CD4-positive, alpha-beta T cell treated with Interleukin-12 subunit alpha and Interleukin-12 subunit beta, for 1 hour (primary cell): ENCODE data around the gene CTIF.
"Not testable (repeated sequence)": the region's sequence is repeated elsewhere in the genome, so short reads cannot be mapped to it uniquely, and the experiment has no call there.

ENCODE experiments used
- DNase-seq: peaks from one replicate; pipeline ENCODE4 v3.0.0-alpha.2; 2020

Gene CTIF

DNA sequence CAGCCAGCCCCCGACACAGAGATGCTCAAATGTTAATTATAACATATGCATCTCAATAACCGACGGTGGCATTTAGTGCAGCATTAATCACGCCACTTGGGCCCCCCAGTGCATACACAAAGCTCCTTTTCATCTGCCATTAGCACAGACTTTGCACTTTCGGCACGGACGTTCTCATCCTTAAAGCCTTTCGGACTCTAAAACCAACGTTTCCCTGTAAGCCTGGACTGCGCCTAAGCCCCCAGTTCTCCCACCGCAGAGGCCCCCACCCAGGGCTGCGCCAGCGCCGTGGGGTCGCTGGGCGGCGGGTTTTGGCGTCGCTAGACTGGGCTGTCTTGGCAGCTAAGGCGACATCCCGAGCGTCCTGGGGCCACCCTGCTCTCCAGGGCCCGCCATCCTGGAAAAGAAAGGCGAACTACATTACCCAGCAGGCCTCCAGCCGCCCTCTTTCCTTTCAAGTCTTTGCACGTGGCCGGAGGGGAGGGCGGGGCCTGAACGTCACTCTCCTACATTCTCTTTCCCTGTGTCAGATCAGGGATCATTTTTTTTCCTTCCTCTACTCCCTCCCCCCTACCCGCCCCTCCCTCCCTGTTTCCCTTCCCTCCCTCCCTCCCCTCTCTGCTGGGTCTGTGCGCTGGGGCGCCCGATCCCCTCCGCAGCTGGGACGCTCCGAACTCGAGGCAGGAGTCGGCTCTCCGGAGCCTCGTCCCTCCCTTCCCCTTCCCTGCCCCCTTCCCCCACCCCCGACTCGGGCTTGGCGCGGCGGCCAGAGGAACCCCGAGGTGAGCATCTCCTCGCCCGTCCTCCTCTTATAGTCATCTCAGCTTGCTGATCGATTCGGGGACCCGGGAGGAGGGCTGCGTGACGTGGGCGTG is at the start of gene CTIF:
TSS of gene CTIF (plus strand) at position 501 of the 875 bp plus-strand sequence. CDS start 80,535 bp downstream, outside the sequence.
- DNase-seq: peak; percentile 69

DNA sequence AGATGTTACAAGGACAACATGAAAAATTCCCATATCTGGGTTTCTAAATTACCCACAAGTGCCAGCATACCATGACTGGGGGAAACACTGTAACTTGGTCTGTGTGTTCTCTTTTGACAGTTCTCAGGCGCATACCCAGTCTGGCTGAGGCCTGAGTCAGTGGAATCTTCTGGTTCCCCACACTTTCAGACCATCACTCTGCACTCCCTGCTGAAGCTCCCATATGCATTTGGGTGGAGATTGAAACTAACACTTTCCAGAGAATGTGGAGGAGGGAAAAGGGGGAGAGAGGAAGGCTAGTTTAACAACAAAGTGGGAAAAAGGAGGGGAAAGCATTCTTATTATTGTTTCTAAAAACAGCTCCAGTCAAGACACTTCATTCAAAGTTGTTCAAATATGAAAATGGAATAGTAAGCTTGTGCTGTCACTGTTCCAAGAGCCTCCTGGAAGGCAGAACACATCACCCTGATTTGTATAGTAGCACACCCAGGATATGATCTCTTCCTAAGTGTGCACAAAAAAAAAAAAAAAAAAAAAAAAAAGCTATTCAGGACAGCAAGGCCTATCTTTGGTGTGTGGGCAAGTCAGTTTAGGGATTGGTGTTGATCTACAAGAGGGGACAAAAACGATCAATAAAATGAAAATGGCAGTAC is 48.1 kb upstream of the CTIF start:
- DNase-seq: no peak

DNA sequence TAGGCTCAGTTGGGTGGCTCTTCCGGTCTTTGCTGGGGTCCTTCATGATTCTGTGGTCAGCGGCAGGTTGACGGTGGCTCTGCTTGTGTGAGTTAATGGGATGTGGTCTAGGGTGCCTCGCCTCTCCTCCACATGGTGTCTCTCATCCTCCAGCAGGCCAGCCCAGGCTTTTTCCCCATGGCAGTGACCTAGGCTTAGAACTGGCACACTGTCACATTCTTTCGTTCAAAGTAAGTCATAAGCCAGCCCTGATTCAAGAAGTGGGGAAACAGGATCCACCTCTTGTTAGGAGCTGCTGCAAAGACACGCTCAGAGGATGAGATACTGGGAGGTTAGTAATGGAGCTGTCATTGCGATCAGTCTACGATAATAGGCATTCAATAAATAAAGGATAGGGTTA is 46.0 kb upstream of the CTIF start:
- no peak for DNase-seq

DNA sequence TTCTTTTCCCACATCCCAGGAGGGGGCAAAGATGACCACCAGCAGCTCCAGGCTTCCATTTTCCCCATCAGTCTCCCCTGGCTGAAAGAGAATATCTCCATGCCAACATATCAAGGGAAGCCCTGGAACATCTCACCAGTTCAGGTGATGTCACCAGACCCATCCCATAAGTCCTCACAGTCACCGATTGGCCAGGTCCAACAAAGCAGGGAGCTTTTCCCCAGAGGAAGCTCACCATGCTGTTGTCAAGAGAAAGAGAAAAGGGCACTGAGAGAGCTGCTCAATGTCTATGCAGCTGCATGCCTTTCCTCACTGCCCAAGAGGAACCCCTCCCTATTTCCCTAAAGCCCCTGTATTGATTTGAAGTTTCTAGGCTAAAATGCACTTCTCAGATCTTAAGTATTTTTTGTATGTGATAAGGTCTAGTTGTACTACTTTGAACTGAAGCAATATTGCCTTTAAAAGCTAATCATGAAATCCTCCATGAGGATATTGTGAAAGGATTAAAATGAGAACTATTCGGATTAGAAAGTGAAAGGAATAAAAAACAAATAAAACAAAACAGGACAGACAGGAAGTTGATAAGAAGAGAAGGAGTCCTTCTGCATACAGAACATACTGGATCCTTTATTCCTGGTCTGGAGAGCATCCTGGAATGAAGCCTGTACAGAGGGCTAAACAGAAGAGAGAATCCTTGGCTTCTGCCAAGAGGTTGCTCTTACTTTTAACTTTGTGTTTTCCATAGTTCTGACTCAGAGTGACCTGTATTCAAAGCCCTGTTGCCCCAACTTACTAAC is 45.2 kb upstream of the CTIF start:
- no peak for DNase-seq

DNA sequence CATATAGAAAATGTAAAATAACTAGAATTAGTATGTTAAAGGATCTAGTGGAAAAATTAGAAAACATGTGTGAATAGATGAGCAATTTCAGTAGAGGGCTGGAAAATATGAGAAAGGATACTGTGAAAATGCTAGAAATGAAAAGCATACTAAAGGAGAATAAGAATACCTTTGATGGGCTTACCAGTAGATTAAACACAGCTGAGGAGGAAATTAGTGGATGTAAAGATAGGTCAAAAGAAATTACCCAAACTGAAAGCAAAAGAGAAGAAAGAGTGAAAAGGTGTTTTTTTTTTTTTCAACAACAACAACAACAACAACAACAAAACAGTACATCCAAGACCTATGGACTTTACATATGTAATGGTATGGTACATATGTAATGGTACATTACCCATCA is 41.0 kb upstream of the CTIF start:
- DNase-seq: no peak

DNA sequence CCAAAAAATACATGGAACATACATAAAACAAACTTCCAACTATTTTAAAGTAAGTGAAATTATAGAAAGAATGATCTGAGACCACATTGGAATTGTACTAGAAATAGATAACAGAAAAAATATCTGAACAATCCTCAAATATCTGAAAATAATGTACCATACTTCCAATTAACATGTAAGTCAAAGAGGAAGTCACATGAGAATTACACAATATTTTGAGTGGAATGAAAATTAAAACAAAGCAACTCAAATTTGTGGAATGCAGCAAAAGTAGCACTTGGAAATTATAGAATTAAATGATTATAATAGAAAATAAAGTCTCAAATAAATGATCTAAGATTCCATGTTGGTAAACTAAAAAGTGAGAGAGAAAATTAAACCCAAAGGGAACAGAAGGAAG is 38.3 kb upstream of the CTIF start:
- DNase-seq: no peak

DNA sequence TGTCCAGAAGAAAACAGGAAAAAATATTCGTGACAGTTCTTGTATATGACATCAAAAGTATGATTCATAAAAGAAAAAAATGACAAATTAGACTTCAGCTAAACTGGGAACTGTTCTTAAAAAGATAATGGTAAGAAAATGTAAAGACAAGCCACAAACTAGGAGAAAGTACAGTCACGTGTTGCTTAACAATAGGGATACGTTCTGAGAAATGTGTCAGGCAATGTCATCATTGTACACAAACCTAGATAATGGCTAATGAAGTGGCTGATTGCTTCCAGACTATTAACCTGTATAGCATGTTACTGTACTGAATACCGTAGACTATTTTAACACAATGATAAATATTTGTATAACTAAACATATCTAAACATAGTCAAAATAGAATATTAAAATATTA is 35.9 kb upstream of the CTIF start:
- DNase-seq: no peak

DNA sequence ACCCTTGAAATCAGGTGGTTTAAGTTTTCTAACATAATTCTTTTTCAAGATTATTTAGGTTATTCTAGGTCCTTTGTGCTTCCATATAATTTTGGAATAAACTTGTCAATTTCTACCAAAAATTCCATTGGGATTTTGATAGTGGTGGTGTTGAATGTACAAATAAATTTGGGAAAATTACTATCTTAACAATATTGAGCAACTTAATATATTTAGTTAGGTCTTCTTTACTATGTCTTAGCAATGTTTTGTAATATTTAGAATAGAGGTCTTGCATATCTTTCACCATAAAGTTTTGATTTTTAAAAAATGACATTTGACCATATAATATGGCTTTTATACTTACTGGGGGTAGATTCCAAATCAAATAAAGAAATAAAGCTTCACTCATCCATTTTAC is 34.0 kb upstream of the CTIF start:
- no peak for DNase-seq

DNA sequence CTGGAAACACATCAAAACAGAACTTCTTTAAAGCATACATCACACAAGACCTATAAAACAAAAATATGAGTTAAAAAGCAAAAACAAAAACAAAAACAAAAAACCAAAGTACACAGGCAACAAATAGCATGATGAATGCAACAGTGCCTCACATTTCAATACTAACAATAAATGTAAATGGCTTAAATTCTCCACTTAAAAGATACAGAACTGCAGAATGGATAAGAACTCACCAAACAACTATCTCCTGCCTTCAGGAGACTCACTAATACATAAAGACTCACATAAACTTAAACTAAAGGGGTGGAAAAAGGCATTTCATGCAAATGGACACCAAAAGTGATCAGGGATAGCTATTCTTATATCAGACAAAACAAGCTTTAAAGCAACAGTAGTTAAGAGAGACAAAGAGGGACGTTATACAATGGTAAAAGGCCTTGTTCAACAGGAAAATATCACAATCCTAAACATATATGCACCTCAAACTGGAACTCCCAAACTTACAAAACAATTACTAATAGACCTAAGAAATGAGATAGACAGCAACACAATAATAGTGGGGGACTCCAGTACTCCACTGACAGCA is 31.8 kb upstream of the CTIF start:
- not testable (repeated sequence) for DNase-seq

DNA sequence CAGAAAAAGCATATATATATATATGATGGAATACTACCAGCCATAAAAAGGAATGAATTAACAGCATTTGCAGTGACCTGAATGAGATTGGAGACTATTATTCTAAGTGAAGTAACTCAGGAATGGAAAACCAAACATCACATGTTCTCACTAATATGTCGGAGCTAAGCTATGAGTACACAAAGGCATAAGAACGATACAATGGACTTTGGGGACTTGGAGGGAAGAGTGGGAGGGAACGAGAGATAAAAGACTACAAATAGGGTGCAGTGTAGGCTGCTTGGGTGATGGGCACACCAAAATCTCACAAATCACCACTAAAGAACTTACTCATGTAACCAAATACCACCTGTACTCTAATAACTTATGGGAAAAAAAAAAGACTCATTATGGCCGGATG is 26.3 kb upstream of the CTIF start:
- DNase-seq: not testable (repeated sequence)

DNA sequence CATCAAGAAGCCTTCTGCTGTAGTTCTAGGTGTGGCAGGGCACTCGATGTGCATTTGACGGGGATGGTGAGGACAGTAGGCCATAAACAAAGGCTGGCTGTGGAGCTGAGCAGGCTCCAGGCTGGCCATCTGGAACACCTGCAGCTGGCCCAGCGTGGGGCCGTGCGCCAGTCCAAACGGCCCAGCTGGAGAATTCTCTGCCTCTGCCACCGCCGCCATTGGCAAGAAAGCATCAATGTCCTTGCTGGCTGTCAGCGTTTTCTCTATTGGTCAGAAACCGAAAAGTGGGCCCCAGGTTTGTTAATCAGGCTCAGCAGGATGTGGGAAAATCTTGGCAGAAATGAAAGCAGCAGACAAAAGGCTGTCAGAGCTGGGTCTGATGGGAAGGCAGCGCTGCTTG is 24.0 kb upstream of the CTIF start:
- DNase-seq: no peak

DNA sequence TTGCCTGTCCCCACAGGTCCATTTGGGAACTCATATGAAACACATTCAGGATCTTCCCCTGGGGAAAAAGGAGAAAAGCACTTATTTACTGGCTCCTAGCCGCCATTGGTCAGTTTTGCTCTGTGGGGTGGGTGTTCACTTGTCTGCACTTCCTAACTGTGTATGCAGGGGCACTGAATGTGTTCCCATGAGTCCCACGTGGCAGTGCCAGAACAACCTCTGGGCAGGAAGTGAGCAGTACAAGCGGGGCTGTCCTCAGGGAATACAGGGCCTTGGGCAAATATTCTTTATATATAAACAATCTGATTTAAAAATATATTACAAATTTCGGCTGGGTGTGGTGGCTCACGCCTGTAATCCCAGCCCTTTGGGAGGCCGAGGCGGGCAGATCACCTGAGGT is 21.8 kb upstream of the CTIF start:
- no peak for DNase-seq

DNA sequence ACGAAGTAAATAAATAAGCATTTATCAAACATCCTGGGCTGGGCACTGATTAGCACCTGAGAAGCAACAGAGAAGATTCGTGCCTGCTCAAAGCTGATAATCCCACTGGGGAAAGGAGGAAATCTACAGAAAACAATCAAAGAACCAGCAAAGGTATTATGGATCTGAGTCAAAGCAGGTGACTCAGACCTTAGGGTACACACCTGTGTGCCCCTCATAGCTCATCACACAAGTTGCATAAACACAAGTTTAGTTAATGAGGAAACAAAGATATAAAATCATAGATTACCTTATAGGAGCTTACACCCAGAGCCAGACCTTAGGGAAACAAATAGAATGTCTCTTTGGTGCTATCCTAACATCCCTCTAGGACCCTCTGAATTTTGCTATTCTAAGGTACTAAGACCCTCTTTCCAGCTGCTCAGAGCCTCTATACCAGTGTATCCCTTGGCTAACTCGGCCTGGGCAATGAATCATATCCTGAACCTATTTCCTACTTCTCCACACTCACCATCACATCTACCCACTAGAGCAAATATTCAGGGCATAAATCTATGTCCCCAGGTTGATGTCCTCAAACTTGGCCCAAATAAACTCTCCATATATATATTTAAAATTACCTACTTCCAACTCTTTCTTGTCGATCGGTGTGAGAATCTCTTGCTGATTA is 19.3 kb upstream of the CTIF start:
- DNase-seq: no peak

DNA sequence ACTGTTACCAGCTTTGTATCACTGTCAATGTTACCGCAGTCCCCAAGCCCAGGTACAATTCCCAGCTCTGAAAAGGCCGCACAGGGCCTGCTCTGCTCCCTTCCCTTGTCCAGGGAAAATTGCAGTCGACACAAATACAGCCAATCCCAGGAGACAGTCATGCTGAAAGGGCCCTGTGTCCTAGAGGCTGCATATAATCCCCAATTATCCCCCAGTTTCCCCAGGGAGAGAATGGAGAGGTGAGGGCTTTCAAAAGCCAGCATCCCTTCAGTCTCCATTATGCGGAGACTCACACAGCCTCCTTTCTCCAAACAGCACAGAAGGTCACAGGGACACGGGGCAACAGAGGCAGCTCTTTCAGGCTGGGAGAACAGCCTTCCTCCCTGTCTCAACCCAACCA is 17.1 kb upstream of the CTIF start:
- DNase-seq: no peak

DNA sequence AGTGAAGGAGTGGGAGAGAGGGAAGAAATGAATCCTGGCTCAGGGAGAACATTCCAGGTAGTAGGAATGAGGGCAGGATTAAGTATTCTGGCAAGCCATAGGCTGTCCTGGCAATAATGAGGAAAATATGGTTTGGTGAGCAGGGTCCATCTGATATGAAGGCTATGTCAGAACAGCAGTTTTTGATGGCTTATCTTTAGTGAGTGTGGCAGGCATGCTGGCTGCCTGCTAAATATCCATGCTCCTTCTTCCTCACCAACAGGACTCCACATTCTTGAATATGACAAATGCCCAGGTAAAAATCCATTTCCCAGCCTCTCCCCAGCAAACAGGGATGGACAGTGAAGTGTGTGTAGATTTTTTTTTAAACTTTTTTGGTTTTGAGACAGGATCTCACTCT is 13.2 kb upstream of the CTIF start:
- DNase-seq: no peak

DNA sequence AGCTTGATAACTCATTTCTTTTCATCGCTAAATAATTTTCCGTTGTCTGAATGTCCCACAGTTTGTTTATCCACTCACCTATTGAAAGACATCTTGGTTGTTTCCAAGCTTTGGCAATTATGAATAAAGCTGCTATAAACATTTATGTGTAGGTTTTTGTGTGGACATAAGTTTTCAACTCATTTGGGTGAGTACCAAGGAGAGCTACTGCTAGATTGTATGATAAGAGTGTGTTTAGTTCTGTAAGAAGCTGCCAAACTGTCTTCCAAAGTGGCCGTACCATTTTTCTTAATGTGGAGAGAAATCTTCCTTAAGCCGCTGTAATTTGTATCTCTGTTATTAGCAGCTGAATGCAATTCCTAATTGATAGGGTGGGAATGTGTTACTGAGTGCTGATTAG is 11.4 kb upstream of the CTIF start:
- DNase-seq: no peak

DNA sequence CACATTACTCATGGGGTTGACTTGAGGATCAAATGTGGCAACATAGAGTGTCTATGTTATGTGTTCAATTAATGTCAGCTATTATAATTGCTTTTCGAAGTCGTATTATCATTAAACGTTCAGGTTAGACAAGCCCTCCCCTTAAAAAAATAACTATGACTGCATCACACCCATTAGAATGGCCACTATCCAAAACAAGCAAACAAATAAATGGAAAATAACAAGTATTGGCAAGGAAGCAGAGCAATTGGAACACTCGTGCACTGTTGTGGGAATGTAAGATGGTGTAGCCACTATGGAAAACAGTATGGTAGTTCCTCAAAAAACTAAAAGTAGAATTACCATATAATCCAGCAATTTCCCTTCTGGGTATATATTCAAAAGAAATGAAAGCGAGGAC is 10.0 kb upstream of the CTIF start:
- DNase-seq: no peak

DNA sequence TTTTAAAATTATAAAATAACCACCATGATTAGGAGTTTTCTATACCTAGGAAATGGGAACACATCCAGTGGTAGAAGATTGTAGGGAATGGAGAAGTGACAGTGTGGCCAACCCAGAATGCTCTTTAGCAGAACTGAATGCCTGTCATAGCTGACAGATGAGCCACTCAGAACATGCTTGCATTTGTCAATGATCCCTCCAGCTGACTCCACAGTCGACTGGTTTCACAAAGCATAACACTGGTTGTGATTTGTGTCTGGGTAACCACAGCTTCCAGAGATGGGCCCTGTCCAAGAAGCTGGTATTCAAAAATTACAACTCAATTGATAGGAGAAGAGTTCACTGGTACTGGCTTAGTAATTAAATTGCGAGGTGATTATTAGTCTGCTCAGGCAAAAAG is 9.0 kb upstream of the CTIF start:
- DNase-seq: no peak

DNA sequence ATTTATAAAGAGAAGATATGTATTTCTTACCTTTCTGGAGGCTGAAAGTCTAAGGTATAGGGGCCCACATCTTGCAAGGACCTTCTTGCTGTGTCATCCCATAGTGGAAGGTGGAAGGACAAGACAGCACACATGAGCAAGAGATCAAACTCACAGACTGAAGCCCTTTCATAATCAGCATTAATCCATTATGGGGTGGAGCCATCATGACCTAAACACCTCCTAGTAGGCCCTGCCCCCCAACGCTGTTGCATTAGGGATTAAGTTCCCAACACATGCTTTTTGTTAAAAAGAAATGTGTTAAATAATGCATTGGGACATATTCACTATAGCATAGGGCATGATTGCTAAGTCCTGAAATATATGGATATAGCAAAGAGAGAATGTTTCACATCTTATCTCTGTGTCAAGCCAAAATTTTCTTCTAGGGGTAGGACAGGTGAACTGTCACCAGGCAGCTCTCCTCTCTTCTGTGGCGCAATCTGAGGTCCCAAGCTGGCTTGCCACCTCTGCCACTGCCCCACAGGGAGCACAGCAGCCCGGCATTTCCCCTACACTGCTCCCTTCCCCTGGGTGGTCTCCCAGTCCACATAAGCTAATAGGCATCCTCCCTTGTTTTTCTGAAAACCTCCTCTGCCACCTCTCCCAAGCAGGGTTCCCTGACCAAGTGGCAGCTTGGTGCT is 8.3 kb upstream of the CTIF start:
- no peak for DNase-seq

DNA sequence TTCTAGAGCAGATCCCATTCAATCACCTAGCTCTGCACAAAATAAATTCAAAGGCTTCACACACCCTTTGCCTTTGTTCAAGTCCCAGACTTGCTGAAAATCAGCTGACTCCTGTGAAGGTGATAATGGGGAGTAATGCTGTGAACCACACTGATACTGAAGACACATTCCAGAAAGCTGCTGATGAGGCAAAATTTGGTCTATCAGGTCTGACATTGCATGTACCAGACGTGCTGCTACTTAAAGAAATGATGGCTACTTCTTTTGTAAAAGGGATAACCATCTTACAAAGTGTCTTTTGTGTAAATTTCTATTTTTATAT is 7.8 kb upstream of the CTIF start:
- no peak for DNase-seq

DNA sequence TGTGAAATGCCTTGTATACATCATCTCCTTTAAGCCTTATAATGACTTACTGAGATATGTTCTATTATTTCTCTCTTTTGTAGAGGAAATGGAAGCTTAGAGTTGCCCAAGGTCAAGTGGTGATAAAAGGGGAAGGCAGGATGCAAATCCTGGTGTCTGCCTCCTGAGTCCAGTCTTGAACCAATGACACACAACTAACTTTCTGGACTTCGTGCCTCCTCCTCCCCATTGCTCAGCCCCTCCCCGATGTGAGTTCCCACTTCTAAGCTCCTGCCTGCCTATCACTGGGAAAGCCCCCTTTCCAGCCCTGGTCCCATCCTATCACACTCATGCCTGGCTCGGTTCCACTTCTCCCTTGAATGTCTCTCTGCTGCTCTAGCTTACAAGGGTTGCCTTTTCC is 6.9 kb upstream of the CTIF start:
- no peak for DNase-seq

DNA sequence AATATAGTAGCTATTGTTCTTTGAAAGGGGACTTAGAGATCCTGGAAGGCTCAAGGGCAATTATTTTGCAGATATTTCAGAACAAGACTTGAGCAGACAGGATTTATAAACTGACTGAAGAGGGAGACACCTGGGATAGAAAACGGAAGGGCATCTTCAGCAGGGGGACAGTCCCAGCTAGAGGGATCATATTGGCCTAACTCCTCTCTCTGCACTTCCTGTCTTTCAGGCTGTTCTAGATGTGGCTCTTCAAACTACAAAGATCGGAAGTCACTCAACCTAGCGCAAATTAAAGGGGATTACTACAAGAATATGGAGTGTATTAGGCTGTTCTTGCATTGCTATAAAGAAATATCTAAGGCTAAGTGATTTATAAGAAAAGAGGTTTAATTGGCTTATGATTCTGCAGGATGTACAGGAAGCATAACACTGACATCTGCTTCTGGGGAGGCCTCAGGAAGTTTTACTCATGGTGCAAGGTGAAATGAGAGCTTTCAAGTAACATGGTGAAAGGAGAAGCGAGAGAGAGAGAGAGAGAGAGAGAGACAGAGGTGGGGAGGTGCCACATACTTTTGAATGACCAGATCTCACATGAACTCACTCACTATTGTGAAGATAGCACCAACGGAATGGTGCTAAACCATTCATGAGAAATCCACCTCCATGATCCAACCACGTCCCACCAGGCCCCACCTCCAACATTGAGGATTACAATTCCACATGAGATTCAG is 5.3 kb upstream of the CTIF start:
- DNase-seq: no peak
